Mucosa of descending colon (tissue), 3 donors: ENCODE results near the gene LAMA2. TPM values are rescaled to one million over a fixed set of nuclear protein-coding genes. Genes with fewer than 3 reads are reported as not detected.

Experiments
- ATAC-seq: fragments of 200-7000 bp; cut with Tn5 transposase; one replicate; pipeline ENCODE4 v1.9.1; 2020; ENCODE audit warnings: mild to moderate bottlenecking, moderate library complexity
- DNase-seq, 3 donors: peaks; one replicate each; pipeline ENCODE4 v3.0.0-alpha.2; 2020
- H3K36me3 ChIP-seq: fragments of 200-600 bp; one replicate; pipeline ENCODE4 v1.8.0; 2021; ENCODE audit warnings: low read depth, mild to moderate bottlenecking
- H3K4me1 ChIP-seq: fragments of 200-600 bp; one replicate; pipeline ENCODE4 v1.8.0; 2021; ENCODE audit warnings: low read depth, mild to moderate bottlenecking
- H3K4me3 ChIP-seq: fragments of 200-600 bp; one replicate; pipeline ENCODE4 v1.8.0; 2021; ENCODE audit warnings: mild to moderate bottlenecking
- H3K9me3 ChIP-seq: fragments of 200-600 bp; one replicate; pipeline ENCODE4 v1.8.0; 2021; ENCODE audit warnings: mild to moderate bottlenecking
- intact Hi-C, 2 donors: fragments of 100-400 bp; cut with DNase I in 1 of 2; cut with micrococcal nuclease in 1 of 2; formaldehyde crosslinking; loops; one replicate each; pipeline versions ENCODE4 v1.11.0 to v1.11.1; 2022; cut with DNase I, micrococcal nuclease
- total RNA-seq, 3 donors: library from RNA; stranded (reverse); fragmentation: NEBNext Ultra II Directional in 2 of 3; extraction: Animal tissue kit (Norgen Biotek cat#: 25700) in 2 of 3; gene quantifications; one replicate each; pipeline versions ENCODE4 v1.2.1 to v1.2.4, GENCODE V29; 2021 to 2023
- TF ChIP-seq, protein P1 (sequence below): fragments of 200-600 bp; IDR thresholded peaks from one replicate; pipeline ENCODE4 v1.8.0; 2022; ENCODE audit warnings: antibody characterized with exemption, mild to moderate bottlenecking
- donor health status: DM: no; HTN: no; CAD: no; lungs with moderate emphysema.
- donor health status: DM: no; HTN: no; CAD: no.
- donor health status: DM: no; HTN: yes; CAD: no.

LAMA2 gene
- total RNA-seq, 3 donors from 2014 or later, result 3.6 to 29.4 (median 18.4) TPM

DNA sequence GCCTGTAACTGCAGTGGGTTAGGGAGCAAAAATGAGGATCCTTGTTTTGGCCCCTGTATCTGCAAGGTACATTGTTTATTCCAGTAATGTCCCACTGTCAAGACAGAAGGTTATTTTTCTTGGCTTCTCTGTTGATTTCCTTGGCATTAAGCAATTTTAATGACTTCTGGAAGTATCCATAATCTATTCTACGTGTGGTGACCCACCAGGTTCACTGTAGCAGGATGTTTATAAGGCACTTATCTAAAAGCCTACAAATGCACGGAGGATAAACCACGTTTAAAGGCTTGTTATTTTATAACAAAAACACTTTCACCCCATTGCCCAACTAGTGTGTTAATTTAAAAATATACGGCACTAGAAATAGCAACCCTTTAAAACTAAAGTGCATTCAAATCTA lies 294.9 kb downstream of the LAMA2 start:
- H3K36me3 ChIP-seq, result no peaks in the 10 kb centered on the region
- no peaks in the 10 kb centered on the region for H3K9me3 ChIP-seq
- ATAC-seq, result no peak
- TF ChIP-seq, protein P1, sequence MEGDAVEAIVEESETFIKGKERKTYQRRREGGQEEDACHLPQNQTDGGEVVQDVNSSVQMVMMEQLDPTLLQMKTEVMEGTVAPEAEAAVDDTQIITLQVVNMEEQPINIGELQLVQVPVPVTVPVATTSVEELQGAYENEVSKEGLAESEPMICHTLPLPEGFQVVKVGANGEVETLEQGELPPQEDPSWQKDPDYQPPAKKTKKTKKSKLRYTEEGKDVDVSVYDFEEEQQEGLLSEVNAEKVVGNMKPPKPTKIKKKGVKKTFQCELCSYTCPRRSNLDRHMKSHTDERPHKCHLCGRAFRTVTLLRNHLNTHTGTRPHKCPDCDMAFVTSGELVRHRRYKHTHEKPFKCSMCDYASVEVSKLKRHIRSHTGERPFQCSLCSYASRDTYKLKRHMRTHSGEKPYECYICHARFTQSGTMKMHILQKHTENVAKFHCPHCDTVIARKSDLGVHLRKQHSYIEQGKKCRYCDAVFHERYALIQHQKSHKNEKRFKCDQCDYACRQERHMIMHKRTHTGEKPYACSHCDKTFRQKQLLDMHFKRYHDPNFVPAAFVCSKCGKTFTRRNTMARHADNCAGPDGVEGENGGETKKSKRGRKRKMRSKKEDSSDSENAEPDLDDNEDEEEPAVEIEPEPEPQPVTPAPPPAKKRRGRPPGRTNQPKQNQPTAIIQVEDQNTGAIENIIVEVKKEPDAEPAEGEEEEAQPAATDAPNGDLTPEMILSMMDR, result no peak
- DNase-seq, result no peak
- H3K4me3 ChIP-seq, result no peak overlapping the region
- intact Hi-C loops, result no loop called here
- H3K4me1 ChIP-seq, result no peaks in the 10 kb centered on the region

DNA sequence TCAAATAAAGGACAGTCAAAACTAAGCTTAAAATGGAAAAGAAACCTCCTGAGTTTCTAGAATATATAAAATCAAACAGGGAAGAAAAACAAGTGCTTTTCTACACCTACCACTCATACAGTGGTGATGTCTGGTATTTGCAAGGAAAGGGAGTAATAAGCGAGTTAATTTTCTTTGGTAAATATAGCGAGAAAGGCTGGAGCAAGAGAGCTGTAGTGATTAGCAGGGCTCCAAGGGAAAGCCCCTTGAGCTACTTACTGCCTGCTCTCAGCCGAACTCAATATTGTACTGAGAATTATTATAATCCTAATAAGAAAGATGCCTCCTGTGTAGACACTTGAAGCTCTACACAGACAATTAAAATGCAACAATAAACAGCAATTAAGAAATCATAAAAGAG lies 296.3 kb downstream of the LAMA2 start:
- TF ChIP-seq, protein P1, result no peak
- intact Hi-C loops, result no loop called here
- Histone ChIP-seq H3K4me1 (no peaks in the 10 kb centered on the region), H3K9me3 (no peaks in the 10 kb centered on the region), H3K4me3 (no peak overlapping the region), H3K36me3 (no peaks in the 10 kb centered on the region)
- ATAC-seq (no peak), DNase-seq (no peak)

DNA sequence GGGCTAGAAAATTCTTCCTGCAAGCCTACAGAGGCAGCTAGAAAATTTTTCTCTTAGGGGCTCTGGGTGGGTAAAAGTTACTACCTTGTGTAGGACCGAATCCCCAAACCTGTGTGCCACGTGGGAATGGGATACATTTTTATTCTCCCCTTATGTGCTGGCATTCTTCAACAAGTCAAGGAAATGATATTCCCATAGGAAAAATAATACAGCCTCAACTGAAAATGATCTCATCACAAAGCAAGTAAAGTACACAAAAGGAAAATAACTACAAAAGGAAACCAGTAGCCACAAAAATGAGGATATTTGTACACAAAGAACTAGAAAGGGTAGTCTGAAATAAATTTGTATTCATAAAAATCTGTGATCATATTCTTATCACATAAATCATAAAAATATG lies 298.1 kb downstream of the LAMA2 start:
- intact Hi-C loops, result no loop called here
- DNase-seq (no peak), ATAC-seq (no peak)
- no peaks in the 10 kb centered on the region for H3K36me3 ChIP-seq
- H3K4me1 ChIP-seq, result no peaks in the 10 kb centered on the region
- H3K9me3 ChIP-seq, result no peaks in the 10 kb centered on the region
- H3K4me3 ChIP-seq, result no peak overlapping the region
- TF ChIP-seq, protein P1, result no peak

DNA sequence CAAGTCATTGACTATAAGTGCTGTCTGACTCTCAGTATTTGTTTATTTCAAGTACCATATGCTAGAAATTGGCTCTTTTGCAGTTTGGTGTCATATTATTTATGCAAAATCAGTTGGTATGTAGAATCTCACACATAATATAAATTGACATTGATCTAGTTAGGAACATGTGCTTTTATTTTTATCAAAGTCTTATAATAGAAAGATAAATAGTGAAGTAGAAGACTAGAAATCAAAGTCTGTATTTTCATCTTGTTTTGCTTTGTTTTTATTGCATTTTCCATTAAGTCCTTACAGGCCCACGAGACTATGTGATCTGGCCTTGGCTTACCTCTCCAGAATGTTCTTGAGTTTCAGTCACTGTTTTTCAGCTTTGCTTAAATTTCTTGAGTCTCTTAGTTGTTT lies 300.3 kb downstream of the LAMA2 start:
- no peak for DNase-seq
- TF ChIP-seq, protein P1, result no peak
- intact Hi-C loops, result no loop called here
- H3K9me3 ChIP-seq, result no peaks in the 10 kb centered on the region
- no peaks in the 10 kb centered on the region for H3K4me1 ChIP-seq
- no peak for ATAC-seq
- H3K36me3 ChIP-seq, result no peaks in the 10 kb centered on the region
- no peak overlapping the region for H3K4me3 ChIP-seq

DNA sequence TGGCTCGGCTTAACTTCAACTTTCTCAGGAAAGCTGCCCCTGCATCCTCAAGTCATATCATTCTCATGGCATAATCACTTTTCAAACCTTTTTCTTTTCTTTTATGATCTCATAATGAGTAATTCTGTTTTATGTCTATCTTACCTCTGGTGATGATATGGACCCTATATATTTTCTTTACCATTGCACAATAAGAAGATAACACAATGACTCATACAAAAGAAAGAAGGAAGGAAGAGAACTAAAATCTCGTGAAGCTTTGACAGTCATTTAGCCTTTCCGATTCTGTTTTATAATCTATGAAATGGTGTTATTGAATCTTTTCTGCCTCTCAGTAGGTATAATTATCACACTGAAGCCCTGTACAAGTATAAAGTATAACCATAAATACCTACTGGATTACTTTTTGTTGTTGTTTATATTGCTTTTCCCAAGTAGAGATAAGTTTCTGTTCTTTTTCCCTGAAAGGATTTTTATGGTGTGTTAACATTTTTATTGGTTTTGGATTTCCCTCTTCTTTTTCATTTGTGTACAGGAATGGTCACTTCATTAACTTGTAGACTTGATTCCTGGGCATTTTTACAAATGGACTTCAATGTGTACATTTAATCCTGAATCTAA lies 300.9 kb downstream of the LAMA2 start:
- intact Hi-C loops, result no loop called here
- ATAC-seq (peak; percentile 98), DNase-seq (no peak)
- TF ChIP-seq, protein P1, result no peak
- Histone ChIP-seq H3K4me1 (no peaks in the 10 kb centered on the region), H3K36me3 (no peaks in the 10 kb centered on the region), H3K4me3 (no peak overlapping the region), H3K9me3 (no peaks in the 10 kb centered on the region)

DNA sequence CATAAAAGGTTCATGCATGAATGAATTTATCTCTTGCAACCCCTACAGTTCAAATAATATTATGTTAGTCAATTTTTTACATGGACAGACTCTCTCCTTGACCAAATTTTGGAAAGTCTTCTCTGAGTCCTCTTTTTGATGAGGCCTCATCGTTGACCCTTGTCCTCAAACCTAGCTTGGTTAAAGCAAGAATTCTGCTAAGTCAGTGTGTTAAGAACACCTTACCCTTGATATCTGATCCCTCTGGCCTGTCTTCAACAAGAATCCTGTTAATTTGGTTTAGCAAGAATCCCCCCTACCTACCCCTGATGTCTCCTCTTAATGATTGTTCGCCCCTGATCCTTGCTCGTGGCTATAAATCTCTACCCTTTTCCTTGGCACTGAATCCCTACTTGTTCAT lies 301.4 kb downstream of the LAMA2 start:
- H3K4me1 ChIP-seq, result no peaks in the 10 kb centered on the region
- TF ChIP-seq, protein P1, result no peak
- H3K36me3 ChIP-seq, result no peaks in the 10 kb centered on the region
- ATAC-seq, result no peak
- intact Hi-C loops, result no loop called here
- H3K9me3 ChIP-seq, result no peaks in the 10 kb centered on the region
- no peak overlapping the region for H3K4me3 ChIP-seq
- no peak for DNase-seq
